Measurements from ENCODE around the gene KCP. TPM values are rescaled to one million over a fixed set of nuclear protein-coding genes. Genes with fewer than 3 reads are reported as not detected.
A peak's percentile ranks its signal among the peaks of the same experiment; 100 is the strongest.

Gene KCP
- total RNA-seq, 1 experiment from 2014 or later = 1.6 TPM

- DNase-seq = no peak
- Histone ChIP-seq H3K4me2 (ENCODE audit: low read depth, low read length, poor library complexity, severe bottlenecking) (no peak overlapping the region), H3K27ac (ENCODE audit: low read length) (no peak overlapping the region), H3K4me3 (ENCODE audit: low read length) (no peak overlapping the region), H3K9me2 (replicated peaks; ENCODE audit: insufficient read depth, low read length) (no peaks in the 10 kb centered on the region), H3K36me3 (ENCODE audit: insufficient read depth, low read length) (0 out of 2 replicates have a peak, but pooled peaks cover 6% of the 10 kb centered on the region), H3K27me3 (ENCODE audit: low read length) (no peaks in the 10 kb centered on the region), H3K4me1 (ENCODE audit: low read length) (peaks cover 15% of the 10 kb centered on the region), H3K9me3 (ENCODE audit: low read length) (no peaks in the 10 kb centered on the region), H3K9ac (ENCODE audit: low read length) (no peak overlapping the region), H4K20me1 (ENCODE audit: insufficient read depth, low read depth, low read length) (peaks cover 9% of the 10 kb centered on the region), H2AFZ (ENCODE audit: low read length) (no peak overlapping the region), H3K79me2 (ENCODE audit: low read length) (peaks cover 28% of the 10 kb centered on the region)
These were observed 45.2 kb downstream of the KCP start for GRCh38 chr7:128865303-128865702.

GRCh38 chr7:128863433-128863989, 47.0 kb downstream of the KCP start:
- H3K36me3 ChIP-seq (ENCODE audit: insufficient read depth, low read length) = 0 out of 2 replicates have a peak, but pooled peaks cover 6% of the 10 kb centered on the region
- H3K27me3 ChIP-seq (ENCODE audit: low read length) = no peaks in the 10 kb centered on the region
- DNase-seq = peak; percentile 78
- H2AFZ ChIP-seq (ENCODE audit: low read length) = peak overlapping the region; percentile 92; the same call in 1 of the 2 replicates
- peak overlapping the region; percentile 95 for H3K9ac ChIP-seq (ENCODE audit: low read length)
- peak overlapping the region; percentile 97 for H3K4me2 ChIP-seq (ENCODE audit: low read depth, low read length, poor library complexity, severe bottlenecking)
- no peaks in the 10 kb centered on the region for H3K9me2 ChIP-seq (replicated peaks; ENCODE audit: insufficient read depth, low read length)
- H3K4me1 ChIP-seq (ENCODE audit: low read length) = peaks cover 20% of the 10 kb centered on the region
- H3K9me3 ChIP-seq (ENCODE audit: low read length) = no peaks in the 10 kb centered on the region
- peaks cover 9% of the 10 kb centered on the region for H4K20me1 ChIP-seq (ENCODE audit: insufficient read depth, low read depth, low read length)
- H3K4me3 ChIP-seq (ENCODE audit: low read length) = peak overlapping the region; percentile 99
- peaks cover 28% of the 10 kb centered on the region for H3K79me2 ChIP-seq (ENCODE audit: low read length)
- H3K27ac ChIP-seq (ENCODE audit: low read length) = peak overlapping the region; percentile 69

- H3K79me2 ChIP-seq (ENCODE audit: low read length) = peaks cover 28% of the 10 kb centered on the region
- peaks cover 20% of the 10 kb centered on the region for H3K4me1 ChIP-seq (ENCODE audit: low read length)
- H3K9ac ChIP-seq (ENCODE audit: low read length) = peak within 1 kb of the TSS; percentile 95
- H4K20me1 ChIP-seq (ENCODE audit: insufficient read depth, low read depth, low read length) = peaks cover 9% of the 10 kb centered on the region
- H3K9me2 ChIP-seq (replicated peaks; ENCODE audit: insufficient read depth, low read length) = no peaks in the 10 kb centered on the region
- H3K27me3 ChIP-seq (ENCODE audit: low read length) = no peaks in the 10 kb centered on the region
- H3K27ac ChIP-seq (ENCODE audit: low read length) = peak within 1 kb of the TSS; percentile 69
- peak within 1 kb of the TSS; percentile 97 for H3K4me2 ChIP-seq (ENCODE audit: low read depth, low read length, poor library complexity, severe bottlenecking)
- DNase-seq = peak; percentile 99
- H3K4me3 ChIP-seq (ENCODE audit: low read length) = peak within 1 kb of the TSS; percentile 99
- no peaks in the 10 kb centered on the region for H3K9me3 ChIP-seq (ENCODE audit: low read length)
- H2AFZ ChIP-seq (ENCODE audit: low read length) = peak within 1 kb of the TSS; percentile 92
- 0 out of 2 replicates have a peak, but pooled peaks cover 6% of the 10 kb centered on the region for H3K36me3 ChIP-seq (ENCODE audit: insufficient read depth, low read length)
These were observed 47.7 kb downstream of the KCP start, which contains the start of gene ATP6V1F for GRCh38 chr7:128862571-128863432. Gene ATP6V1F, plus strand, starts transcription at chr7:128862856. Its CDS starts 49 bp downstream, at chr7:128862905.

GRCh38 chr7:128861957-128862570, 48.4 kb downstream of the KCP start:
- Histone ChIP-seq H3K4me1 (ENCODE audit: low read length) (peaks cover 20% of the 10 kb centered on the region), H4K20me1 (ENCODE audit: insufficient read depth, low read depth, low read length) (peaks cover 9% of the 10 kb centered on the region), H3K27me3 (ENCODE audit: low read length) (no peaks in the 10 kb centered on the region), H3K9me2 (replicated peaks; ENCODE audit: insufficient read depth, low read length) (no peaks in the 10 kb centered on the region), H3K9me3 (ENCODE audit: low read length) (no peaks in the 10 kb centered on the region), H3K36me3 (ENCODE audit: insufficient read depth, low read length) (0 out of 2 replicates have a peak, but pooled peaks cover 6% of the 10 kb centered on the region), H3K79me2 (ENCODE audit: low read length) (peaks cover 28% of the 10 kb centered on the region), H3K4me2 (ENCODE audit: low read depth, low read length, poor library complexity, severe bottlenecking) (peak overlapping the region; percentile 68), H3K27ac (ENCODE audit: low read length) (no peak overlapping the region), H3K4me3 (ENCODE audit: low read length) (peak overlapping the region; percentile 58), H2AFZ (ENCODE audit: low read length) (peak overlapping the region; percentile 80), H3K9ac (ENCODE audit: low read length) (peak overlapping the region; percentile 58)
- DNase-seq = no peak

GRCh38 chr7:128860158-128861073, 50.1 kb downstream of the KCP start:
- H3K4me3 ChIP-seq (ENCODE audit: low read length) = no peak overlapping the region
- H4K20me1 ChIP-seq (ENCODE audit: insufficient read depth, low read depth, low read length) = peaks cover 9% of the 10 kb centered on the region
- no peaks in the 10 kb centered on the region for H3K9me2 ChIP-seq (replicated peaks; ENCODE audit: insufficient read depth, low read length)
- 0 out of 2 replicates have a peak, but pooled peaks cover 3% of the 10 kb centered on the region for H3K36me3 ChIP-seq (ENCODE audit: insufficient read depth, low read length)
- H3K4me1 ChIP-seq (ENCODE audit: low read length) = peaks cover 26% of the 10 kb centered on the region
- H3K9ac ChIP-seq (ENCODE audit: low read length) = no peak overlapping the region
- H2AFZ ChIP-seq (ENCODE audit: low read length) = no peak overlapping the region
- H3K9me3 ChIP-seq (ENCODE audit: low read length) = no peaks in the 10 kb centered on the region
- H3K4me2 ChIP-seq (ENCODE audit: low read depth, low read length, poor library complexity, severe bottlenecking) = no peak overlapping the region
- DNase-seq = no peak
- H3K27ac ChIP-seq (ENCODE audit: low read length) = no peak overlapping the region
- H3K27me3 ChIP-seq (ENCODE audit: low read length) = no peaks in the 10 kb centered on the region
- peaks cover 27% of the 10 kb centered on the region for H3K79me2 ChIP-seq (ENCODE audit: low read length)

- Histone ChIP-seq H3K4me3 (ENCODE audit: low read length) (no peak overlapping the region), H3K79me2 (ENCODE audit: low read length) (peaks cover 18% of the 10 kb centered on the region), H3K4me1 (ENCODE audit: low read length) (peaks cover 31% of the 10 kb centered on the region), H3K27me3 (ENCODE audit: low read length) (no peaks in the 10 kb centered on the region), H2AFZ (ENCODE audit: low read length) (no peak overlapping the region), H3K9me2 (replicated peaks; ENCODE audit: insufficient read depth, low read length) (no peaks in the 10 kb centered on the region), H3K9me3 (ENCODE audit: low read length) (no peaks in the 10 kb centered on the region), H3K9ac (ENCODE audit: low read length) (no peak overlapping the region), H4K20me1 (ENCODE audit: insufficient read depth, low read depth, low read length) (peaks cover 9% of the 10 kb centered on the region), H3K36me3 (ENCODE audit: insufficient read depth, low read length) (no peaks in the 10 kb centered on the region), H3K27ac (ENCODE audit: low read length) (no peak overlapping the region), H3K4me2 (ENCODE audit: low read depth, low read length, poor library complexity, severe bottlenecking) (no peak overlapping the region)
- DNase-seq = no peak
These were observed 51.0 kb downstream of the KCP start for GRCh38 chr7:128859232-128860157.
